OCI-LY1 (cell line): ENCODE data around the gene FOXJ3.

Experiments used
- H2AFZ ChIP-seq: fragments of 200-600 bp; sonication (generic), shearing (Covaris generic); 2 replicates; pipeline ENCODE4 v1.6.0; 2014; ENCODE audit warnings: antibody characterized with exemption, mild to moderate bottlenecking, low read length
- H3F3A ChIP-seq: fragments of 200-600 bp; sonication (generic), shearing (Covaris generic); 2 replicates; pipeline ENCODE4 v1.6.0; 2014; ENCODE audit warnings: mild to moderate bottlenecking, antibody characterized with exemption, low read length, moderate library complexity; ENCODE audit not compliant: insufficient read depth
- H3K27ac ChIP-seq: fragments of 200-600 bp; sonication (generic); 2 replicates; pipeline ENCODE4 v1.5.1; 2014; ENCODE audit warnings: low read length, mixed run types, mild to moderate bottlenecking, low read depth; ENCODE audit not compliant: poor library complexity, severe bottlenecking
- H3K27me3 ChIP-seq: fragments of 200-600 bp; sonication (generic); 2 replicates; pipeline ENCODE4 v1.6.0; 2014; ENCODE audit warnings: antibody characterized with exemption, mild to moderate bottlenecking, low read length, moderate library complexity; ENCODE audit not compliant: insufficient read depth
- H3K36me3 ChIP-seq: fragments of 200-600 bp; sonication (generic); 2 replicates; pipeline ENCODE4 v1.6.1; 2014; ENCODE audit warnings: mild to moderate bottlenecking, antibody characterized with exemption, low read length, moderate library complexity, mixed read lengths; ENCODE audit not compliant: insufficient read depth
- H3K4me1 ChIP-seq: fragments of 200-600 bp; sonication (generic); 2 replicates; pipeline ENCODE4 v1.5.1; 2014; ENCODE audit warnings: mild to moderate bottlenecking, low read length, moderate library complexity; ENCODE audit not compliant: insufficient read depth, severe bottlenecking
- H3K4me2 ChIP-seq: fragments of 200-600 bp; sonication (generic), shearing (Covaris generic); 2 replicates; pipeline ENCODE4 v1.6.1; 2014; ENCODE audit warnings: low read length
- H3K4me3 ChIP-seq: fragments of 200-600 bp; sonication (generic); 2 replicates; pipeline ENCODE4 v1.5.1; 2014; ENCODE audit warnings: low read length, low read depth, mild to moderate bottlenecking, mixed read lengths; ENCODE audit not compliant: poor library complexity, severe bottlenecking
- H3K79me2 ChIP-seq: fragments of 200-600 bp; shearing (Covaris generic); 2 replicates; pipeline ENCODE4 v1.6.1; 2016; ENCODE audit warnings: mixed run types, low read length, mixed read lengths; ENCODE audit not compliant: insufficient read depth
- H3K9ac ChIP-seq: fragments of 200-600 bp; sonication (generic), shearing (Covaris generic); 2 replicates; pipeline ENCODE4 v1.6.1; 2014; ENCODE audit warnings: mild to moderate bottlenecking, low read length, mixed read lengths
- H3K9me2 ChIP-seq: fragments of 200-600 bp; sonication (generic), shearing (Covaris generic); 2 replicates; pipeline ENCODE4 v1.6.1; 2014; ENCODE audit warnings: low read depth, mild to moderate bottlenecking, low read length, mixed read lengths
- H3K9me3 ChIP-seq: fragments of 200-600 bp; shearing (Covaris generic); 2 replicates; pipeline ENCODE4 v1.6.1; 2014; ENCODE audit warnings: low read length, mixed read lengths
- H4K20me1 ChIP-seq: fragments of 200-600 bp; sonication (generic), shearing (Covaris generic); 2 replicates; pipeline ENCODE4 v1.6.0; 2016; ENCODE audit warnings: mild to moderate bottlenecking, low read length; ENCODE audit not compliant: insufficient read depth
- EZH2 ChIP-seq: fragments of 200-600 bp; sonication (generic), shearing (Covaris generic); IDR thresholded peaks from 2 replicates; pipeline ENCODE4 v1.8.0; 2017; ENCODE audit warnings: borderline replicate concordance, mixed run types, mild to moderate bottlenecking, antibody characterized with exemption, low read length, moderate library complexity, mixed read lengths
- TF ChIP-seq, protein P1 (sequence below): fragments of 200-600 bp; sonication (generic), shearing (Covaris generic); IDR thresholded peaks from 2 replicates; pipeline ENCODE4 v1.5.1; 2017; ENCODE audit warnings: mild to moderate bottlenecking, antibody characterized with exemption, low read length, moderate library complexity, mixed read lengths

FOXJ3 gene

GRCh38 chr1:42162181-42162580, 172.9 kb downstream of the FOXJ3 start:
- no peak overlapping the region for H3K4me2 ChIP-seq
- no peak overlapping the region for H2AFZ ChIP-seq
- no peaks in the 10 kb centered on the region for H3F3A ChIP-seq
- no peaks in the 10 kb centered on the region for H3K79me2 ChIP-seq
- H3K4me3 ChIP-seq = no peak overlapping the region
- H4K20me1 ChIP-seq = no peaks in the 10 kb centered on the region
- H3K9me2 ChIP-seq = no peaks in the 10 kb centered on the region
- H3K4me1 ChIP-seq = no peaks in the 10 kb centered on the region
- H3K9ac ChIP-seq = no peak overlapping the region
- TF ChIP-seq, protein P1, sequence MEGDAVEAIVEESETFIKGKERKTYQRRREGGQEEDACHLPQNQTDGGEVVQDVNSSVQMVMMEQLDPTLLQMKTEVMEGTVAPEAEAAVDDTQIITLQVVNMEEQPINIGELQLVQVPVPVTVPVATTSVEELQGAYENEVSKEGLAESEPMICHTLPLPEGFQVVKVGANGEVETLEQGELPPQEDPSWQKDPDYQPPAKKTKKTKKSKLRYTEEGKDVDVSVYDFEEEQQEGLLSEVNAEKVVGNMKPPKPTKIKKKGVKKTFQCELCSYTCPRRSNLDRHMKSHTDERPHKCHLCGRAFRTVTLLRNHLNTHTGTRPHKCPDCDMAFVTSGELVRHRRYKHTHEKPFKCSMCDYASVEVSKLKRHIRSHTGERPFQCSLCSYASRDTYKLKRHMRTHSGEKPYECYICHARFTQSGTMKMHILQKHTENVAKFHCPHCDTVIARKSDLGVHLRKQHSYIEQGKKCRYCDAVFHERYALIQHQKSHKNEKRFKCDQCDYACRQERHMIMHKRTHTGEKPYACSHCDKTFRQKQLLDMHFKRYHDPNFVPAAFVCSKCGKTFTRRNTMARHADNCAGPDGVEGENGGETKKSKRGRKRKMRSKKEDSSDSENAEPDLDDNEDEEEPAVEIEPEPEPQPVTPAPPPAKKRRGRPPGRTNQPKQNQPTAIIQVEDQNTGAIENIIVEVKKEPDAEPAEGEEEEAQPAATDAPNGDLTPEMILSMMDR = no peak
- TF ChIP-seq EZH2 = no peak
- no peaks in the 10 kb centered on the region for H3K36me3 ChIP-seq
- no peaks in the 10 kb centered on the region for H3K9me3 ChIP-seq
- peaks cover 4% of the 10 kb centered on the region; the same call in 1 of the 2 replicates for H3K27me3 ChIP-seq
- H3K27ac ChIP-seq = no peak overlapping the region

DNA sequence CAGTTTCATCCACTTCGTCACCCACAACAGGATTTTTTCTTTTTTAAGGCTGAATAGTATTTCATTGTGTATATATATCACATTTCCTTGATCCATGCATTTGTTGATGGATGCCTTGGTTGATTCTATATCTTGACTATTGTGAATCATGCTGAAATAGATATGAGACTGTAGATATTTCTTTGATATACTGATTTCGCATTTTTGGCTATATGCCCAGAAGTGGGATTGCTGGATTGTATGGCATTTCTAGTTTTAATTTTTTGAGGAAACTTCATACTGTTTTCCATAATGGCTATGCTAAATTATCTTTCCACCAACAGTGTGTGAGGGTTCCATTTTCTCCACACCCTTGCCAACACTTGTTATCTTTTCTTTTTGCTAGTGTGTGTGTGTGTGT, 176.8 kb downstream of the FOXJ3 start:
- H3K27ac ChIP-seq = no peak overlapping the region
- H3K4me3 ChIP-seq = no peak overlapping the region
- no peaks in the 10 kb centered on the region for H4K20me1 ChIP-seq
- no peak for TF ChIP-seq EZH2
- TF ChIP-seq, protein P1 = no peak
- no peaks in the 10 kb centered on the region; the same call in 1 of the 2 replicates for H3K27me3 ChIP-seq
- no peaks in the 10 kb centered on the region for H3K79me2 ChIP-seq
- no peak overlapping the region for H2AFZ ChIP-seq
- H3K4me2 ChIP-seq = no peak overlapping the region
- no peaks in the 10 kb centered on the region for H3F3A ChIP-seq
- no peaks in the 10 kb centered on the region for H3K36me3 ChIP-seq
- H3K4me1 ChIP-seq = no peaks in the 10 kb centered on the region
- no peaks in the 10 kb centered on the region for H3K9me3 ChIP-seq
- no peaks in the 10 kb centered on the region for H3K9me2 ChIP-seq
- no peak overlapping the region for H3K9ac ChIP-seq

GRCh38 chr1:42157667-42158066, 177.4 kb downstream of the FOXJ3 start:
- Histone ChIP-seq H3K4me1 (no peaks in the 10 kb centered on the region), H2AFZ (no peak overlapping the region), H3K9me2 (no peaks in the 10 kb centered on the region), H3K9me3 (no peaks in the 10 kb centered on the region), H4K20me1 (no peaks in the 10 kb centered on the region), H3K27me3 (no peaks in the 10 kb centered on the region; the same call in 1 of the 2 replicates), H3K36me3 (no peaks in the 10 kb centered on the region), H3F3A (no peaks in the 10 kb centered on the region), H3K9ac (no peak overlapping the region), H3K4me2 (no peak overlapping the region), H3K79me2 (no peaks in the 10 kb centered on the region), H3K4me3 (no peak overlapping the region), H3K27ac (no peak overlapping the region)
- no peak for TF ChIP-seq EZH2
- TF ChIP-seq, protein P1 = peak; percentile 19; the same call in 1 of the 2 replicates
